Astrocyte (in vitro differentiated cells and primary cell): Measurements from ENCODE around the gene ADAMTS3.

Source experiments
- EZH2 ChIP-seq: IDR thresholded peaks from 2 replicates; pipeline ENCODE4 v1.6.1; 2012; ENCODE audit warnings: mild to moderate bottlenecking, low read length, inconsistent platforms; ENCODE audit not compliant: insufficient read depth
- TF ChIP-seq, protein P1 (sequence below): IDR thresholded peaks from 2 replicates; pipeline ENCODE4 v1.5.1; 2011; ENCODE audit warnings: low read depth, mild to moderate bottlenecking, inconsistent platforms, low read length, moderate library complexity; ENCODE audit not compliant: insufficient read depth

DNA sequence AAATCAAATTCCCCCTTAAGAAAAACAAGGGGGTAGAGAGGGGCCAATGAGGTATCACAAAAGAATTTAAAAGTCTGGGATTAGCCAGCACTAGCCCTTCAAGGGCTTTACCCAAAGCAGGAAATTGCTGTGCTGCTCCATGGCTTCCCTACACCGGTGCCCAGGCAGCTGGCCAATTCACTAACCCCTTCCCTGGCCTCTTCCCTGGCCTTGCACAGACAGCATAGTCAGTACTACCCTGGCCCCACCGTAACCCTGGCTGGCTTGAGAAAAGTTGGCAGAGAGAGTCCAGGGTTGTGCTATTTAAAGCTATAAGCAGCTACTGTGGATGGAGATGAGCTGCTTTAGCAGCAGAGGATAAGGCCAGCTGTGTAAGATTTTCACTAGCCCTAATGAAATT, 43.1 kb downstream of the ADAMTS3 start:
- TF ChIP-seq, protein P1, sequence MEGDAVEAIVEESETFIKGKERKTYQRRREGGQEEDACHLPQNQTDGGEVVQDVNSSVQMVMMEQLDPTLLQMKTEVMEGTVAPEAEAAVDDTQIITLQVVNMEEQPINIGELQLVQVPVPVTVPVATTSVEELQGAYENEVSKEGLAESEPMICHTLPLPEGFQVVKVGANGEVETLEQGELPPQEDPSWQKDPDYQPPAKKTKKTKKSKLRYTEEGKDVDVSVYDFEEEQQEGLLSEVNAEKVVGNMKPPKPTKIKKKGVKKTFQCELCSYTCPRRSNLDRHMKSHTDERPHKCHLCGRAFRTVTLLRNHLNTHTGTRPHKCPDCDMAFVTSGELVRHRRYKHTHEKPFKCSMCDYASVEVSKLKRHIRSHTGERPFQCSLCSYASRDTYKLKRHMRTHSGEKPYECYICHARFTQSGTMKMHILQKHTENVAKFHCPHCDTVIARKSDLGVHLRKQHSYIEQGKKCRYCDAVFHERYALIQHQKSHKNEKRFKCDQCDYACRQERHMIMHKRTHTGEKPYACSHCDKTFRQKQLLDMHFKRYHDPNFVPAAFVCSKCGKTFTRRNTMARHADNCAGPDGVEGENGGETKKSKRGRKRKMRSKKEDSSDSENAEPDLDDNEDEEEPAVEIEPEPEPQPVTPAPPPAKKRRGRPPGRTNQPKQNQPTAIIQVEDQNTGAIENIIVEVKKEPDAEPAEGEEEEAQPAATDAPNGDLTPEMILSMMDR, result no peak
- no peak for TF ChIP-seq EZH2
